Measurements from ENCODE around the gene SYP. TPM values are rescaled to one million over a fixed set of nuclear protein-coding genes. Genes with fewer than 3 reads are reported as not detected.

SYP gene
- polyA plus RNA-seq, 1 of the 3 experiments (the other 2 are of a cell fraction): 0.76 TPM

- no peaks in the 10 kb centered on the region; the same call in 1 of the 2 replicates for H3K27me3 ChIP-seq (ENCODE audit: insufficient read depth)
- no peaks in the 10 kb centered on the region for H4K20me1 ChIP-seq (ENCODE audit: insufficient read depth)
- WGBS (ENCODE audit: low lambda C conversion rate): 42% methylated on average over 13 of the region's 27 CpGs
- peaks cover 22% of the 10 kb centered on the region; the same call in 1 of the 2 replicates for H3K79me2 ChIP-seq (ENCODE audit: insufficient read depth)
- POLR2A ChIA-PET: no interaction called here
- CTCF ChIA-PET: interaction anchor here (1.0 kb wide), 1 partner anchor 16 kb away, joined by 3 read pairs; no protein-coding TSS in a partner anchor
- H3K27ac ChIP-seq (ENCODE audit: low read depth in 2 of 2, low read length in 1 of 2): no peak overlapping the region
- TF ChIP-seq TEAD4 (IDR thresholded peaks at IDR 0.05; ENCODE audit: borderline replicate concordance, insufficient read depth) (no peak), ZBTB33 (IDR thresholded peaks at IDR 0.05; ENCODE audit: borderline replicate concordance, low read depth) (no peak), GABPA (IDR thresholded peaks at IDR 0.05; ENCODE audit: low read depth) (no peak), RAD21 (IDR thresholded peaks at IDR 0.05; ENCODE audit: low read length) (no peak), FOSL2 (IDR thresholded peaks at IDR 0.05; ENCODE audit: borderline replicate concordance, low read depth) (no peak), POLR2AphosphoS5 (IDR thresholded peaks at IDR 0.05; ENCODE audit: low read depth, low read length) (no peak), CHD2 (IDR thresholded peaks at IDR 0.05; ENCODE audit: low read length, partially characterized antibody) (no peak), ELF1 (IDR thresholded peaks at IDR 0.05) (no peak), USF2 (IDR thresholded peaks at IDR 0.05; ENCODE audit: borderline replicate concordance, low read depth, low read length) (no peak), EZH2phosphoT487 (IDR thresholded peaks at IDR 0.05; ENCODE audit: borderline replicate concordance, low read depth) (no peak)
- H3K4me1 ChIP-seq (ENCODE audit: control insufficient read depth in 1 of 2, insufficient read depth in 2 of 2, low read depth in 1 of 2, low read length in 1 of 2): no peaks in the 10 kb centered on the region; a peak in 1 of 4 replicates
- H2AFZ ChIP-seq (ENCODE audit: low read depth): no peak overlapping the region
- H3K36me3 ChIP-seq (replicated peaks in 1 of 2; ENCODE audit: control insufficient read depth in 1 of 2, insufficient read depth in 2 of 2, low read length in 1 of 2): no peaks in the 10 kb centered on the region
- no peaks in the 10 kb centered on the region for H3K9me2 ChIP-seq
- no peak overlapping the region for H3K4me2 ChIP-seq
- H3K9ac ChIP-seq: no peak overlapping the region
- H3K4me3 ChIP-seq (ENCODE audit: low read depth in 2 of 2, low read length in 1 of 2): no peak overlapping the region
- no peak for DNase-seq
- no peaks in the 10 kb centered on the region for H3F3A ChIP-seq (replicated peaks; ENCODE audit: insufficient read depth)
- H3K9me3 ChIP-seq: no peaks in the 10 kb centered on the region
Measured at GRCh38 chrX:49176421-49177326, 23.3 kb downstream of the SYP start.

- no peak for DNase-seq
- CTCF ChIA-PET: interaction anchor here (1.0 kb wide), 1 partner anchor 17 kb away, joined by 3 read pairs; no protein-coding TSS in a partner anchor
- 55% methylated on average over 23 of the region's 43 CpGs for WGBS (ENCODE audit: low lambda C conversion rate)
- H3K9me3 ChIP-seq: no peaks in the 10 kb centered on the region
- no peaks in the 10 kb centered on the region; a peak in 1 of 4 replicates for H3K4me1 ChIP-seq (ENCODE audit: control insufficient read depth in 1 of 2, insufficient read depth in 2 of 2, low read depth in 1 of 2, low read length in 1 of 2)
- H3F3A ChIP-seq (replicated peaks; ENCODE audit: insufficient read depth): no peaks in the 10 kb centered on the region
- H3K4me3 ChIP-seq (ENCODE audit: low read depth in 2 of 2, low read length in 1 of 2): no peak overlapping the region
- H3K36me3 ChIP-seq (replicated peaks in 1 of 2; ENCODE audit: control insufficient read depth in 1 of 2, insufficient read depth in 2 of 2, low read length in 1 of 2): no peaks in the 10 kb centered on the region
- H3K79me2 ChIP-seq (ENCODE audit: insufficient read depth): peaks cover 22% of the 10 kb centered on the region; the same call in 1 of the 2 replicates
- H3K27me3 ChIP-seq (ENCODE audit: insufficient read depth): no peaks in the 10 kb centered on the region; the same call in 1 of the 2 replicates
- H3K9ac ChIP-seq: no peak overlapping the region
- no peak overlapping the region for H2AFZ ChIP-seq (ENCODE audit: low read depth)
- H3K4me2 ChIP-seq: no peak overlapping the region
- POLR2A ChIA-PET: no interaction called here
- no peaks in the 10 kb centered on the region for H4K20me1 ChIP-seq (ENCODE audit: insufficient read depth)
- H3K27ac ChIP-seq (ENCODE audit: low read depth in 2 of 2, low read length in 1 of 2): no peak overlapping the region
- H3K9me2 ChIP-seq: no peaks in the 10 kb centered on the region
- TF ChIP-seq SMC3 (IDR thresholded peaks at IDR 0.05; ENCODE audit: low read depth, low read length) (no peak), MEF2A (IDR thresholded peaks at IDR 0.05; ENCODE audit: borderline replicate concordance, low read depth) (no peak), SIN3A (IDR thresholded peaks at IDR 0.05; ENCODE audit: borderline replicate concordance, low read depth, low read length) (no peak), YY1 (IDR thresholded peaks at IDR 0.05; ENCODE audit: low read depth) (no peak), RXRA (IDR thresholded peaks at IDR 0.05; ENCODE audit: borderline replicate concordance, low read depth) (no peak), ELF1 (IDR thresholded peaks at IDR 0.05) (no peak), JUND (IDR thresholded peaks at IDR 0.05) (no peak), PBX3 (IDR thresholded peaks at IDR 0.05) (no peak), FOXJ3 (CRISPR knock-in tag; IDR thresholded peaks at IDR 0.05) (no peak), ZBTB33 (IDR thresholded peaks at IDR 0.05; ENCODE audit: borderline replicate concordance, low read depth) (no peak), GATA2 (CRISPR knock-in tag; IDR thresholded peaks at IDR 0.05) (no peak)
Measured at GRCh38 chrX:49175435-49176274, 24.3 kb downstream of the SYP start.

All from SK-N-SH (cell line).